NCI-H82 (cell line): ENCODE data around the gene C2orf76.

ENCODE experiments used
- DNase-seq: peaks from one replicate; lab custom pipeline; 2025; lab: John Stamatoyannopoulos, UW

The C2orf76 gene

GRCh38 chr2:119377294-119377992 is 10.8 kb upstream of the C2orf76 start:
- peak; percentile 73 for DNase-seq

DNA sequence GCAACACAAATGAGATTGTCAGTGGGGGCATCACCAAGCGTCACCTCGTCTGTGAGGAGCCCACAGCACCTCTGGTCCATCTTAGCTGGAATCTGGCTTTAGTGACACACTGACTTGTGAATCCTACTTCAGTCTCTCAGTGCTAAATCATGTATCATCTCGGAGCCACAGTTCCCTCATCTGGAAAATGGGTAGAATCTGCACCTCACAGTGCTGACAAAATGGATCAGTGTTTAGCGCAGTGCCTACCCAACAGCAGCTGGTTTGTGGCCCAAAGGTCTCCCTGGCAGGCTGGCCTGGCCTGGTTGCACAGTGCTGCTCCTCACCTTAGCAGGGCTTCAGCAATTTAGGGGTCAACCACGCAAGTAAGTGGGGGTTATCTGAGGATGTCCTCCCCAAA is 10.2 kb upstream of the C2orf76 start:
- no peak for DNase-seq

DNA sequence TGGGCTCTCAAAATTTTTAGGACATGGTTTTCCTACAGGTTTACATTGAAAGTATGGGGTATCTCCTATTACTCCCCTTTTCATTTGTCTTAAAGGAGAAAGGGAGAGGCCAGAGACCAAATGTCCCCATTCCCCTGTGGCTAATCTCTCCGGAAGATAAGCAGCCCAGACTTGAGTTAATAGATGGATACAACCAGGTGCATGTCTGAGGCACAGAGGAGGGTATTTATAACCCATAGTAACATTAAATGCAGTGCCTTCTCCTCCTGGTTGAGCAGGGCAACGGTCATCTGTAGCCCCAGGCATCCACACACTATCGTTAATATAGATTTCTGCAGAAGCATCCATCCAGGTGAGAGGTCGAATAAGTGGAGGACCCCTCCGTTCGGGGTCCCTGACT is 9.8 kb upstream of the C2orf76 start:
- DNase-seq, result peak; percentile 61

DNA sequence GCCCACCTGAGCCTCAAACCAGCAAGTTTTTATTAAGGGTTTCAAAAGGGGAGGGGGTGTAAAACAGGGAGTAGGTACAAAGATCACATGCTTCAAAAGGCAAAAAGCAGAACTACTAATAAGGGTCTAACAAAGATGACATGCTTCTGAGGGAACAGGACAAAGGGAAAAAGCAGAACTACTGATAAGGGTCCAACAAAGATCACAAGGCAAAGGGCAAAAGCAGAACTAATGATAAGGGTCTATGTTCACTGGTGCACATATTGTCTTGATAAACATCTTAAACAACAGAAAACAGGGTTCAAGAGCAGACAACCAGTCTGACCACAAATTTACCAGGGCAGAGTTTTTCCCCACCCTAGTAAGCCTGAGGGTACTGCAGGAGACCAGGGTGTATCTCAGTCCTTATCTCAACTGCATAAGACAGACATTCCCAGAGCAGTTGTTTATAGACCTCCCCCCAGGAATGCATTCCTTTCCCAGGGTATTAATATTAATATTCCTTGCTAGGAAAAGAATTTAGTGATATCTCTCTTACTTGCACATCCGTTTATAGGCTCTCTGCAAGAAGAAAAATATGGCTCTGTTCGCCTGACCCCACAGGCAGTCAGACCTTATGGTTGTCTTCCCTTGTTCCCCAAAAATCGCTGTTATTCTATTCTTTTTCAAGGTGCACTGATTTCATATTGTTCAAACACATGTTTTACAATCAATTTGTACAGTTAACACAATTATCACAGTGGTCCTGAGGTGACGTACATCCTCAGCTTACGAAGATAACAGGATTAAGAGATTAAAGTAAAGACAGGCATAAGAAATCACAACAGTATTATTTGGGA is 7.5 kb upstream of the C2orf76 start:
- DNase-seq, result peak; percentile 47

- peak; percentile 50 for DNase-seq
Observed at GRCh38 chr2:119372778-119373568, 6.3 kb upstream of the C2orf76 start.

DNA sequence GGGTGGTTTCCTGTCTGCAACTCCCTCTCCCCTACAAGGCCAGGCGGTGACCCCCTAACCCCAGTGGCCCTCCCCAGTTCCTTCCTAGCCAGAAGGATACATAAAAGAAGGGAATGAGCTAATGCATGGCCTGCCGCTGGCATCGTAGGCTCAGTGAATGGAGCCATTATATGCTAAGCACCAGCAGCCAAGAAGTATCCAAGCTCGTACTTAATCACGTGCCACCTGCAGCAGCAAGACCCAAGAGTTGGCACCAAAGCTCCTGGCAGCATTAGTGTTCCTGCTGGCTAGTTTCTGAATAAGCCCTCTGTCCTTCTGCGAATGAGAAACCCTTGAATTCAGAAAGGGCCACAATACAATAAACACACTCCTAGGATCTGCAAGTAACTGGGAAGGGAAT is 4.5 kb upstream of the C2orf76 start:
- no peak for DNase-seq

- DNase-seq, result no peak
Observed at GRCh38 chr2:119369845-119370244, 3.2 kb upstream of the C2orf76 start.

DNA sequence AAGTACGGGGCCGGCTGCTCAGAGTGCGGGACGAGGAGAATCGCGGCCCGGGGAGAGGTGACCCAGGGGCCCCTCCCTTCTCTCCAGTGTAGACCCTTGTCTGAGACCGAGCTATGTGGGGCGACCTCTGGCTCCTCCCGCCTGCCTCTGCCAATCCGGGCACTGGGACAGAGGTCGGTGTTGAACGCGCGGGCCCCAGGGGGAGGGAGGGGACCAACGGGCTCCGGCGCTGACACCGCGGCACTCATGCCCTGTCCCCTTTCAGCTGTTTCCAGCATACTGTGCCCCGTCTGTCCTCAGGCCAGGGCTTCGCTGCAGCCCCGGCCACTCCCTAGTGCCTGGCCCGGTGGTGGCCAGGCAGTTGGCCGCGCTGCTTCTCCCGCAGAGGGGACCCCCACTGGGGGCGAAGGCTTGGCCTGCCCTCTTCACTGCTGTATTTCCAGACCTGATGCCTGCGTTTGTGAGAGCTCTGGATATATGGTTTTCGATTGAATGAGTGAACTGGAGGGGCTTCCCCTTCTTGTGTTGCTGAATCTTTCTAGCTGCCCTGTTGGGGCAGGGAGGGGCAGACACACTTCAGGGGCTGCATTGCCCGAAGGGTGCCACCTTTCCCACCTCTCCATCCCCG is 952 bp upstream of the C2orf76 start:
- DNase-seq, result peak; percentile 79

GRCh38 chr2:119366161-119366648 is 429 bp downstream of the C2orf76 start:
- peak; percentile 61 for DNase-seq

DNA sequence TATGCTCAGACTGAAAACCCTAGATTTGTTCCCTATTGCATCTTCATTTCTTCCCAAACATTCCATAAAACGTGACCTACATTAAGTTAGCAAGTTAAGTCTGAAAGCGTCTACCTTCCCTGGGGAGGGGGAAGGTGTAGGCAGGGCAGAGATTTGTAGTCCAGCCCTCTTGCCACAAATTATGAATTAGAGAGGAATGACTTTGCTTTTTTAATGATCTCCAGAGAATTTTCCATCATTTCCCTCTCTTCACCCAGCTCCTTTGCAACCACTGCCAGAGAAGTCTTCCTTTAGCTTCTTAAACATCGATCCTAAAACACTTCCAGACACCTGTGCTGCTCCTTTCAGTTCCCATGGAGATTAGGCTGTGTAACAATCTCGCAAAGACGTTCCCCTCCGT is 1.2 kb downstream of the C2orf76 start:
- DNase-seq, result no peak

GRCh38 chr2:119364798-119365197 is 1.8 kb downstream of the C2orf76 start:
- DNase-seq, result no peak

GRCh38 chr2:119360423-119360966 is 6.1 kb downstream of the C2orf76 start:
- no peak for DNase-seq

- DNase-seq, result no peak
Observed at GRCh38 chr2:119359774-119360173, 6.9 kb downstream of the C2orf76 start.

DNA sequence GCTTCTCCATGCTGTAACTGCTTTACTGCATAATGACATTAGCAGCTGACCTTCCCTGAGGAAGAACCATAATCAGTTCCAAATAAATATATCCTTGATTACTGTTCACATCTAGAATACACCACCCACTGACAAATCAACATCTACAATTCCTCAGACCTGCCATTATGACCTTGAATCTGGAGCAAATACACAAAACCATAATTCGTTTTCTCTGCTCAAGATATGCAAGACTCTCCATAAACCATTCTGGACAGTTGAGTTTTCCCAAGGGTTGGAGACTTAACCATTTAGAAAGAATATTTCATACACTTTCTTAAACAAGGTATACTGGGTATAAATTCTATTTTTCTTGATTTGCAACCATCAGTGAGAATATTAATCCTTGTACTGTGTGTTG is 11.8 kb downstream of the C2orf76 start:
- DNase-seq, result peak; percentile 70

DNA sequence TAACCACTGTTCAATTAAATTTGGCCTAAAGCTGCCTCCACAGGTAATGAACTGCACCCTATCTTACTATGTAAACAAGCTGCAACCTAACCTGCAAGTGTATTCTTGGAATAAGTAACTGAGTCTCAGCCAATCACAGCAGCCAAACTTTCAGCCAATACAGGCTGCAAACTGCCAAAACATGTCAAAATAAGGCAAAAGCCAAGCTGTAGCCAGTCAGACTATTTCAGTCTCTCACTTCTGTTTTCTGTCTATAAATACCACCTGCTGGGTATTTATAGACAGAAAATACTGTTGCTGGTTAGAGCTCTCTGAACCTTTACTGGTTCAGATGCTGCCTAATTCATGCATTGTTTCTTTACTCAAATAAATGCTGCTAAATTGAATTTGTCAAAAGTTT is 14.3 kb downstream of the C2orf76 start:
- DNase-seq, result peak; percentile 10

GRCh38 chr2:119350311-119350998 is 16.2 kb downstream of the C2orf76 start:
- peak; percentile 50 for DNase-seq

DNA sequence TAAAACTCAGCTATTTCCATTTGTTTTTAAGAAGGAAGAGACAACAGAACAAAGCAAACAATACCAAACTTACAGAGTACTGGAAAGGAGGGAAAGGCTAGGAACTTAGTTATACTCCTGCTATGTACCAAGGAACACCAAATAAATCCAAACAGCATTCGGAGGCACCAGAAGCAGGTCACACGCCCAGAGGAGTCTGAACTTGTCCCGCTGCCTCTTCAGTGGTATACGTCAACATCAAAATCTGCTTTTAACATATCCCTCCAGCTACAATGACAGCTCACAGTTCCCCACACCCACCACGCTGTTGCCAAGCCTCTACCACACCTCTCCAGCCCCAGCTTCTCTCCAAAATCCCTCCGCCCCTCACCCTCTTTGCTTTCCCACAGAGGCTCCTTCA is 17.3 kb downstream of the C2orf76 start:
- DNase-seq, result no peak

DNA sequence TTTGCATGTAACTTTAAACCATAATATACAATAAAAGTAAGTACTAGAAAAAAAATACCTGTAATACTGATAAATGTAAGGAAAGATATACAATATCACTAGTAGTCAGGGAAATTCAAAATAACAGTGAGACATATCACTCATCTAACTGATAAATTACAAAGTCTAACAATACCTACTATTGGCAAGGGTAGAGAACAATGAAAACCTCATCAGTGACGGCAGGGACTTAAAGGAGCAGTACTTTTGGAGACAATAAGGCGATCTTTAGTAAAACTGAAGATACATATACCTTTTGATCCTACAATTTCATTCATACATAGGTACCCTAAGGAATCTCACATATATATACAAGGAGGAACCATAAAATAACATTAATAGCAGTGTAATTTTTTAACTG is 24.9 kb downstream of the C2orf76 start:
- no peak for DNase-seq

DNA sequence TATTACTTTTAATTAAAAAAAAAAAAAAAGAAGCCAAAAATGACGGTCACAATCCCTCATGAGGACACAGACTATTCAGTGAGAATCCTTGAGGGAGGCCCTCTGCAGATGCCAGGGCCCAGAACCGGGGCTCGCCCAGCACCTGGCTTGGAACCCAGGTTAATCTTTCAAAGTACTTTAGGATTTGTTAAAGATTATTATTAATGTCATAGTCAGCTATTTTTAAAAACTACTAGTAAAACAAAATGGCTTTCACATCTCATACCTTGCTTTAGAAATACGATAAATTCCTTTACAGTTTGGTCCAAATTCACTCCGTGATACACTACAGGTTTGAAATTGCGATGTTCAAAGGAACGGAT is 27.1 kb downstream of the C2orf76 start:
- no peak for DNase-seq

DNA sequence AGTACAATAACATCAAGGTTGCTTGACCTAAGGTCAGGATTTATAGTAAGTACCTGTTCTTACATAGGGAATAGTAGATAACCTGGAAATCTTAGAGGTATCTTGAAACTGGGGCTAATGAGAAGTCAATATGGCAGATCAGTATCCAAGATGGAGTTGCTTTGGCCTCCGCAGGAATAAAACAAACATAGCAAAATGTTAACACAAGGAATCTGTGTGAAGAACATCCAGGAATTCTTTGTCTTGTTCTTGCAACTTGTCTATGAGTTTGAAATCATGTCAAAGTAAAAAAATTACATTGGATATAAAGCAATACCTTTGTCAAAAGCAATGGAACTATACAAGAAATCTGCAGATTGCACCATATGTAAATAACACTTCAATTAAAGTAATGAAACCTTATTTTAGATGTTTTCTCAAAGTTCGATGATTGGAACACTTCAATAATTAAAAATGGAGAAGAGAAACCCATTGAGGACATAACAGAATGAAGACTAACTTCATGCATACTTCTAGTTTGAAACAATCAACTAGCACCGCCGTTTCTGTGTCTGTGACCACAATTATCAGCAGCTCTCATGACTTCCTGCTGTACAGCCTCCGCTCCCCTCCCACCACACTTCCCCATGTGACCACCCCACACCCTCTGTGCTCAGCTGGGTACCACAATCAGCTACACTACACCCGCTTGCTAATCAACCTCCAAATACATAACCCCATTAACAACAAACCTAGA is 27.6 kb downstream of the C2orf76 start:
- DNase-seq, result no peak

- no peak for DNase-seq
Observed at GRCh38 chr2:119338272-119338671, 28.4 kb downstream of the C2orf76 start.
